ENCODE data around the gene SELENOM. TPM values are rescaled to one million over a fixed set of nuclear protein-coding genes. Genes with fewer than 3 reads are reported as not detected.

Gene SELENOM
- total RNA-seq, 1 donor from 2014 or later = 77.7 TPM

GRCh38 chr22:31096657-31097279 lies 10.6 kb downstream of the SELENOM start:
- intact Hi-C loops (cut with DNase I) = no loop called here
- DNase-seq (ENCODE audit: low spot score) = no peak

GRCh38 chr22:31095637-31096249 lies 11.6 kb downstream of the SELENOM start:
- no peak for DNase-seq (ENCODE audit: low spot score)
- intact Hi-C loops (cut with DNase I) = no loop called here

- intact Hi-C loops (cut with DNase I) = no loop called here
These were observed 12.6 kb downstream of the SELENOM start for GRCh38 chr22:31094741-31095140.

GRCh38 chr22:31094021-31094551 lies 13.3 kb downstream of the SELENOM start:
- no peak for DNase-seq (ENCODE audit: low spot score)
- intact Hi-C loops (cut with DNase I) = no loop called here

More at GRCh38 chr22:31094741-31095140, 12.6 kb downstream of the SELENOM start:
- no peak for DNase-seq (ENCODE audit: low spot score)

- DNase-seq (ENCODE audit: low spot score) = peak; percentile 90
- intact Hi-C loops (cut with DNase I) = no loop called here
These were observed 14.1 kb downstream of the SELENOM start for GRCh38 chr22:31093086-31093850.

- DNase-seq (ENCODE audit: low spot score) = no peak
- intact Hi-C loops (cut with DNase I) = no loop called here
These were observed 15.2 kb downstream of the SELENOM start for GRCh38 chr22:31092161-31092560.

GRCh38 chr22:31091106-31091975 lies 16.0 kb downstream of the SELENOM start:
- DNase-seq (ENCODE audit: low spot score) = no peak
- intact Hi-C loops (cut with DNase I) = no loop called here

GRCh38 chr22:31090217-31091085 lies 16.9 kb downstream of the SELENOM start:
- intact Hi-C loops (cut with DNase I) = no loop called here
- no peak for DNase-seq (ENCODE audit: low spot score)

GRCh38 chr22:31089160-31090100 lies 17.9 kb downstream of the SELENOM start:
- no peak for DNase-seq (ENCODE audit: low spot score)
- intact Hi-C loops (cut with DNase I) = loop anchor here (2.0 to 10.0 kb wide), 3 partner anchors 59 to 325 kb away; partner anchors contain the start of gene LIMK2

- intact Hi-C loops (cut with DNase I) = loop anchor here (2.0 to 10.0 kb wide), 3 partner anchors 60 to 324 kb away; partner anchors contain the start of gene LIMK2
- no peak for DNase-seq (ENCODE audit: low spot score)
These were observed 19.0 kb downstream of the SELENOM start for GRCh38 chr22:31088233-31088986.

- no peak for DNase-seq (ENCODE audit: low spot score)
- intact Hi-C loops (cut with DNase I) = loop anchor here (2.0 to 10.0 kb wide), 3 partner anchors 61 to 323 kb away; partner anchors contain the start of gene LIMK2
These were observed 19.6 kb downstream of the SELENOM start for GRCh38 chr22:31087744-31088215.

- DNase-seq (ENCODE audit: low spot score) = no peak
- intact Hi-C loops (cut with DNase I) = loop anchor here (1.0 to 10.0 kb wide), 3 partner anchors 125 to 322 kb away; partner anchors contain the start of gene LIMK2
These were observed 20.6 kb downstream of the SELENOM start for GRCh38 chr22:31086703-31087330.

- DNase-seq (ENCODE audit: low spot score) = no peak
- intact Hi-C loops (cut with DNase I) = loop anchor here (1.0 to 10.0 kb wide), 4 partner anchors 39 to 321 kb away; partner anchors contain the start of gene LIMK2
These were observed 21.4 kb downstream of the SELENOM start for GRCh38 chr22:31085928-31086327.

GRCh38 chr22:31085493-31085824 lies 21.9 kb downstream of the SELENOM start:
- DNase-seq (ENCODE audit: low spot score) = no peak
- intact Hi-C loops (cut with DNase I) = loop anchor here (2.0 to 10.0 kb wide), 3 partner anchors 39 to 321 kb away; partner anchors contain the start of gene LIMK2

- peak; percentile 93 for DNase-seq (ENCODE audit: low spot score)
- intact Hi-C loops (cut with DNase I) = loop anchor here (2.0 to 10.0 kb wide), 3 partner anchors 38 to 320 kb away; partner anchors contain the start of gene LIMK2
These were observed 22.4 kb downstream of the SELENOM start for GRCh38 chr22:31084811-31085492.

Measured in cardiac septum (tissue), 1 donor.